Limb (tissue), 2 donors: ENCODE results near the gene CEP135.
"Not testable (repeated sequence)": the region's sequence is repeated elsewhere in the genome, so short reads cannot be mapped to it uniquely, and the experiment has no call there.

ENCODE experiments used
- DNase-seq, 2 donors: peaks; one replicate each; pipeline ENCODE4 v3.0.0-alpha.2; 2016; ENCODE audit errors: extremely low spot score in 2 of 2

CEP135 gene

DNA sequence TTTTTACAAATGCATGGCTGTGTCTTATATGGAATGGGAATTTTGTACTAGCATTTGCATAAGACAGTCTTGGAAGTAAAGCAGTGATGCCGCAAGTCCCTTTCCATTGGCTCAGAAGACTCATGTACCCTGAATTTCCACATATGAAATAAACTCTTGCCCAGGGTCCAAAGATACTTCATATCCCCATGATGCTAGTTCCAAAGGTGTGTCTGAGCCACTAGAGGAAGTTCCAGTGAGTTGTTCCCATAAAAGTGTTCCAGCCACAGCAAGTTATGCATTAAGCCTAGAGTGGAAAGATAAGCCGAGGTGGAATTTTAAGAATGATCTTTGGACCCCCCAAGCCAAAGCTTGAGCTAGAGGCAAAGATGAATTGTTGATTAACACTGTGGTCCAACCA is 9.3 kb upstream of the CEP135 start:
- DNase-seq: no peak

DNA sequence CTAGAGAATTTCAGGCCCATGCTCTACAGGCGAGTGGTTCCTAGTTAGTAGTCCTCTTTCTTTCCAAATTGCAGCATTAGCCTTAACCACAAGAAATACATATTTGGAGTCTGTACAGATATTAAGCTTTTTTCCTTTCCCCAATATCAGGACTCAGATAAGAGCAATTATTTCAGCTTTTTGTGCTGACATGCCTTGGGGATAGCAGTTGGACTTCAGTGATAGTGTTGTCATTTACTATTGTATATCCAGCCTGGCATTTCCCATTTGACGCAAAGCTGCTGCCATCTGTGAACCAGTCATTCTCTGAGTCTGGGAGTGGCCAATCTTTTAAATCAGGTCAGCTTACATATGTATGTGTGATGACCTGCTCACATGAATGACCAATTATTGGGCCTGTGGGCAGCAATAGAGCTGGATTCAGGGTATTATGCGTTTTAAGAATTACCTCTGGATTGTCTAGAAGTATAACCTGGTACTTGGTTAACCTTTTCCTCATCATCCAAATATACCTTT is 6.8 kb upstream of the CEP135 start:
- no peak for DNase-seq

DNA sequence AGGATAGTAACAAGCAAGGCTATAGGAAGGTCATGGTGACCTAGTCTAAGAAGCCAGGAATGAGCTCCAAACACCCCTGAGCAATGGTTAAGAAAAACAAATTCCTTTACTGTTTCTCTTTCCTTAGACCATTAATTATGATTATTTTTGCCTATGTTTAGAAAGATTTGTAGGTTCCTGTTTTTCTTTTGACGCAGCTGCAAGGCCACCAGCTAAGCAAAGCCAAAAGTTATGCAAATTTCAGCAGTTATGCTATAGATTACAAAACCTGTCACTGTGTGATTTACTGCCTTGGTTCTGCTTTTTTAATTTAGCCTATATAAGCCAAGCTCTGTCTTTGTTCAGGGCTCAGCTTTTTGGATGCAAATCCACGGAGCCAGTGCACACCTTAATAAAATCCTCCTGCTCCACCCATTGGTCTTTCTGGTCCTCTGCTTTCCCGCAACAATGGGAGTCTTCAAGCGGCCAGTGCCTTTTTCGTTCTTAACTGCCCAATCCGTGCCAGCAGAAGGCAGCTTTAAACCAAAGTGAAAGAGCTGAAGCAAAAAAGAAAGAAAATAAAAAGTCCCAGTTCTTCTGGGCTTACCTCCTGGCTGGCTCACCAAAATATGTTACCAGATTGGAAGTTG is 1.4 kb upstream of the CEP135 start:
- peak in 1 of 2 donors; percentile 2 for DNase-seq

DNA sequence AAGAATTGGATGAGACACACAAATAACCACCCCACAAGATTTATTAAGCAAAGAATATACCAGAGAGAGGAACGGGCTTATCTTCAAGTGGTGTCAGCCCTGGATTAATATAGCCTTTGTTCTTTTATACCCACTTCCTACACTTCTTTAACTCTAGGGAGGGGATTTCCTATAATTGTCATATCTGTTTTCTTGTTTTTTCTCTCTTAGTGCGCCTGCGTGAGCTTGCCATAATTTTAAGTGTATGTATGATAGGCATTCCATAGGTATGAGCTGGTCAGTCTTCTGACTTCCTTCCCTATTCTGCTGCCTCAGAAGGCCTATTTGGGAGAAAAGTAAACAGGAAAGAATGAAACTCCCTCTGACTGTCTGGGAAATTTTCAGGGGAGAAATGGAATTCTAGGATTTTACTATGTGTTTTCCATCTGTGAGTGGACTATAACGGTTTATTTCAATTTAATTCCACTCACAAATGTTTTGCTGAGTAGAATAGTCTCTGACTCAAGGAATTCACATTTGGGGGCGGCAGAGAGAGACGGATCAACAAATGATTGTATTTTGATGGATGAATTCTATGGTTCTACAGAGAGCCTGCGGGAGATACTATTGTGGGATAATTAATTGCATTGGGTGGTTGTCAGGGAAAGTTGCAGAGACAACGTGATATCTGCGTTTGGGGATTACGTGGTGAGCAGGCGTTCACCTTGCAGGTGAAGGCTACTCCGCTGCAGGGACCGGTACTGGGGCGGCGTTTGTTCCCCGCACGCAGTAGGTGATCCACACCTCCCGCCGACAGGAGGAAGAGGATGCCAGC is 626 bp upstream of the CEP135 start:
- peak in 1 of 2 donors; percentile 38 for DNase-seq

DNA sequence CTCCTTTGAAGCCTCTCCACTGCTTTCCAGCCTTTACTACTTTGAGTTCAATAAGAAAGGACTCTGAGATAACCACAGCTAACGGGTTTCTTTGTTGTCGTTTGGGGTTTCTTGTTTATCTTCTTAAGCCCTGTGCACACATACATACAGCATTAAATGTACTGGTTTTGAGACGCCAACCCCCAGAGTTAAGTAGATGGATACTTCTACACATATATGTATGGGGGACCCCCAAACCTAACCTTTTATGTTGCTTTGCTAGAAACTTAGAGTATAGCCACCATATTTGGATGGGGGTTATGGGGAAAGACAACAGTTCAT is 697 bp downstream of the CEP135 start:
- no peak for DNase-seq

DNA sequence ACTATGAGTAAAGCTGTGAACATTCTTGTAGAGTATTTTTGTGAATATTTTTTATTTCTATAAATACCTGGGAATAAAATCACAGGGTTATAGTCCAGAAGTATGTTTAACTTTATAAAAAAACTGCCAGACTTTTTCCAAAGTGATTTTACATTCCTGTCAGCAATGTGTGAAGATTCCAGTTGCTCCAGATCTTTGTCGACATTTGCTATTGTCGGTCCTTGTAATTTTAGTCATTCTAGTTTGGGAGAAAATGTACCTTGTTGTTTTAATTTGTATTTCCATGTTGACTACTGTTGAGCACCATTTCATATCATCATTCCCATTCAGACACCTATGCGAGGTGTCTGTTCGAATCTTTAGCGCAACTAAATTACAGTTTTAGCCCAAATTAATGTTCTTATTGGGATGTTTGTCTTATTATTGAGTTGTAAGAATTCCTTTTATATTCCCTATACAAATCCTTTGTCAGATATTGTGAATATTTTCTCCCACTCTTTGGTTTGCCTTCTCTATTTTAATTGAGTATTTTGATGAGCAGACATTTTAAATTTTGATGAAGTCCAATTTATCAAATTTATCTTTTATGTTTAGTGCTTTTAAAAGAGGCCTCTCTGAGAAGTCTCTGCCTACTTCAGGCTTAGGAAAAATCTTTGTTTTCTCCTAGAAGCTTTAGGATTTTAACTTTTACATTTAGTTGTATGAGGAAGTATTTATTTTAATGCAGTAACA is 2.6 kb downstream of the CEP135 start:
- no peak for DNase-seq

DNA sequence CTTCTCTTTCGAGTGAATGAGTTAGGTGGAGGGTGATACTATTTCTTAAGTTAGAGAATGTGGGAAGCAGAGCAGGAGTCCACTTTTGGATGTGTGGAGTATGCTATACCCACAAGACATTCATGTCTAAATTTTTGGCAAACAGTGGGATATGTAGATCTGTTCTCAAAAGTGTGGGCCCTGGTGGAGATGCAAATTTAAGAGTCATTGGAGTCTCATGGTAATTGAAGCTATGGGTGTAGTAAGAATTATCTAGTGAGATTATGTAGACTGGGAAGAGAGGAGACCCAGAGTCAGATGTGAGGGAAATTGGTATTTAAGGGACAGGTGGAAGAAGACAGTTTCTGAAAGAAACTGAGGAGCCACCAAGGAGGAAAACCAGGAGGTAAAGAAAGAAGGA is 7.0 kb downstream of the CEP135 start:
- DNase-seq: no peak

DNA sequence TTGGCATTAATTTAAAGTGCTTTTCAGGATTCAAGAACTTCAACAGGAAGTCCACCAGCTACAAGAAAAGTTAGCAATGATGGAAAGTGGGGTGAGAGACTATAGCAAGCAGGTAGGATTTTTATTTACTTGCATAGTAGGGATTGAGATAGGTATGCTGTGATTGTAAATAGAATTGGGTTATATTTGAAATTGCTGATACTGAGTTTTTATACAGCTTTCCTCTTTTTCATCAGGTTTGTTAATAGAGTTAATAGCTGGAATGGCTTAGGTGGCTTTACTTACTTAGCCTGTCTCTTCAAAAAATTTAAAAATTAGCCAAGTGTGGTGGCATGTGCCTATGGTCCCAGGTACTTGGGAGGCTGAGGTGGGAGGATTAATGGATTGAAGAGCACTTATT is 10.9 kb downstream of the CEP135 start:
- no peak for DNase-seq

DNA sequence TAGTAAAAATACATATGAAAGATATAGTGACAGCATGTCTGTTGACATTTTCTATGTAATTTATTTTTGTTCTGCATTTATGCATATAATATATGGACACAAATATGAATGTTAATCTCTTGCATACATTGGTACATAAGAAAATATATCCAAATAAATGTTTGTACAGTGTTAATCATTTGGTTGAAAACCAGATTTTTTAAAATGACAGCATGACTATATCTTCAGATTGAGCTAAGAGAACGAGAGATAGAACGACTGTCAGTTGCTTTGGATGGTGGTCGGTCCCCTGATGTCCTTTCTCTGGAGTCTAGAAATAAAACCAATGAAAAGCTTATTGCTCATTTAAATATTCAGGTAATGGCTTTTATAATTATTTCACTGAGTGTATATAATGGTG is 15.3 kb downstream of the CEP135 start:
- DNase-seq: no peak

DNA sequence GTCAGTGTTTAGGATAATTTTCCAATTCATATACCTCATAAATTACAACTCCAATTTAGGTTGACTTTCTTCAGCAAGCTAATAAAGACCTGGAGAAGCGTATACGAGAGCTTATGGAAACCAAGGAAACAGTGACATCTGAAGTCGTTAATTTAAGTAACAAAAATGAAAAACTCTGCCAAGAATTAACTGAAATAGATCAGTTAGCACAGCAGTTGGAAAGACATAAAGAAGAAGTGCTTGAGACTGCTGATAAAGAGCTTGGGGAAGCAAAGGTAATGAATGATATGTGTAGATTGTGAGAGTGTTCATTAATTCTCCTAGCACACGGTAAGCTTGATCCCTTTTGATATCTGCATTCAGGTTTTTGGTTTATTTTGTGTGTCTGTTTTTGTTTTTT is 16.8 kb downstream of the CEP135 start:
- no peak for DNase-seq

DNA sequence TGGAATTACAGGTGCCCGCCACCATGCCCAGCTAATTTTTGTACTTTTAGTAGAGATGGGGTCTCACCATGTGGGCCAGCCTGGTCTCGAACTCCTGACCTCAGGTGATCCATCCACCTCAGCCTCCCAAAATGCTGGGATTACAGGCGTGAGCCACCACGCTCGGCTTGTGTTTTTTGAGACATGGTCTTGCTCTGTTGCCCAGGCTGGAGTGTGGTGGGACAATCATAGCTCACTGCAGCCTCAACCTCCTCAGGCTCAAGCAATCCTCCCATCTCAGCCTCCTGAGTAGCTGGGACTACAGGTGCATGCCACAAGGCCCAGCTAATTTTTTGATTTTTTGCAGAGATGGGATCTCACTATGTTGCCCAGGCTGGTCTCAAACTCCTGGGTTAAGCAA is 17.6 kb downstream of the CEP135 start:
- not testable (repeated sequence) for DNase-seq

DNA sequence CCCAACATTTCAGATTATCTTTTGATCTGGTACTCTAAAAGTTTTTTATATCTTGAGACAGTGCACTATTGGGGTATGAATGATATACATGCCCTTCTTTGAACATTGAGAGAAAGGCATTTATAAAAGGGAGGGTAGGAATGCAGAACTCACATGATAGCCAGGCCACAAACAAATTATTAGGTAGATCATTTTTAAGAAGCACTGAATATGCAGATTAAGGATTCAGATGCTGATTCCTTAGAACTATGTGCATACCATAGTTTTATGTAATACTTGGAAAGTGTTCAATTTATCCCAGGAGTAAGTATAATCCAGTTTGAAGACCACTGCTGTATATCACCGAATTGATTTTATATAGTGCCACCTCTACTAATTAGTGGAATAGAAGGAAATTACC is 18.6 kb downstream of the CEP135 start:
- no peak for DNase-seq

DNA sequence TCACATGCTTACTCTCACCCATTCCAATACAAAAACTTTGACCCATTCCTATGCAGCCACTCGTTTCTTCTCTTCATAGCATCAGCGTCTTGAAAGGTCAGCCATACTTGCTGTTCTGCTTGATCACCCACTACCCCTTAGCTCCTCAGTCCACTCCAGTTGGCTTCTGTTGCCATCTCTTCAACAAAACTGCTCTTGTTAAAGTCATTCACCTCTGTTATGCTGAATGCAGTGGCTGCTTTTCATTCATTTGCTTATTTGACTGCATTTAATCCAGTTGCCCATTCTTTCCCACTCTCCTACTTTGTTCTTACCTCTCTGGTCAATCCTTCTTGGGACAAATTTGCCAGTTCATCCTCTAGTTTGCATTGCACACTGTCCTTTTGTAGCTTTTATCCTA is 24.9 kb downstream of the CEP135 start:
- DNase-seq: no peak

DNA sequence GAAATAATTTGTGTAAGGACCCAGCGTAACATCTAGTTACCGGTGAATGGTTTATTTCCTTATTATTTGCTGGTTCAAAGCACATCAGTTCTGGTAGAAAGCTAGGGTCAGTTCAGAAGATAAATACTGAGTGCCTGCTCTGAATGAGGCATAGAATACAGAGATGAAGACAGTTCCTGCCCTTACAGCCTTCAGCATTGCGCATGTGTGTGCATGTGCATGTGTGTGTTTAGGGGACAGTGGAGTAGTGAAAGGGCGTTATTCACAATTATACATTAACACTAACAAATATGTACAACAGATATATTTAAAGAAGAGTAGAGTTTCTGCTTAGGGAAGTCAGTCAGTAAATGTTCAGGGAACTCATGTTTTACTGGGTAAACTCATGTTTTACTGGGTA is 29.1 kb downstream of the CEP135 start:
- no peak for DNase-seq

DNA sequence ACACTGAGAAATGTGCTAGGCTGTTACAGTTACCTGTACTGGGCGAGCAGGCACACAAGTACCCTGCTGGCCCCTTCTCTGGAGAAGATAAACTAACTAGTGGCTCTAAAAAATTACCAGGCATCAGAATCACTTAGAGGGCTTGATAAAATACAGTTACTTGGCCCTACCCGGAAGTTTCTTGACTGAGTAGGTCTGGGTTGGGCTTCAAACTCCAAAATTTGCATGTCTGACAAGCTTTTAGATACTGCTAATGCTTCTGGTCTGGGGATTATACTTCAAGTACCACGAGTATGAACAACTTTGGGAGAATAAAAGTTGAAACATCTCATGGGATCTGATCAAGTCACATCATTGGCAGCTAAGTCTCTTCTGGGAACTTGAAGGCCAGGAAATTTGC is 30.8 kb downstream of the CEP135 start:
- DNase-seq: no peak

DNA sequence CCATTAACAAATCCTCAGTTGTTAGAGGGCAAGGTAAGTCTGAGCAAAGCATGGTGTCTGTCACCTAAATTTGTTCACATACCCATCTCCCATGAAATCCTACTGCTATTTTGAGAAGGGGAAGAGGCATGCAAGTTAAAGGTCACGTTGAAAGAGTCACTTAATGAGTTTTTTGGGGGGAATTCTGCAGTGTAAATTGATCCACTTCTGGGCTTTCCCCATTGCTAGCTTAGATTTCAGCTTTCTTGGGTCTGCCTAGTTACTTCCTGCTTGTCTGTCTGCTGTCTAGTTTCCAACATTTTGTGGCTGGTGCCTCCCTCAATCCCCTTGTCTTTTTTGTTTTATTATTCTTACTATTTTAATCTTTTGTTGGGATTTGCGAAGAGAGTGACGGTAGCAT is 32.0 kb downstream of the CEP135 start:
- no peak for DNase-seq

DNA sequence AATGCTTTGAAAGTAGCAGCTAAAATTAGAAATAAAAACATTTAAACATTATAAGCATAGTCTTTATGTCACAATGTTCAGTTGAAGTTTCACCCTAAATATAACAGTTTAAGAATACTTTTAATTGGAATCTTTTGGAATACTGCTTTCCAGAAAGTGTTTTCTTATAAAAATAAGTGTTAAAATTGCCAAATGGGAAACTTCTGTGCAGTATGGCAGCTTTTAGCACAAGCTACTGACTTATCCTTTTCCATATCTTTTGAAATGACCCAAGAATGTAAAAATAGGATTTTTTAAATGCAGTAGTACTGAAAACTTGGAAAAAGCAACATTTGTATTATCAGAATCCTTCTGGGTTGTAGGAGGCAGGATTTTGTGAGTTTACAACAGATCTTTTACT is 34.2 kb downstream of the CEP135 start:
- DNase-seq: no peak

DNA sequence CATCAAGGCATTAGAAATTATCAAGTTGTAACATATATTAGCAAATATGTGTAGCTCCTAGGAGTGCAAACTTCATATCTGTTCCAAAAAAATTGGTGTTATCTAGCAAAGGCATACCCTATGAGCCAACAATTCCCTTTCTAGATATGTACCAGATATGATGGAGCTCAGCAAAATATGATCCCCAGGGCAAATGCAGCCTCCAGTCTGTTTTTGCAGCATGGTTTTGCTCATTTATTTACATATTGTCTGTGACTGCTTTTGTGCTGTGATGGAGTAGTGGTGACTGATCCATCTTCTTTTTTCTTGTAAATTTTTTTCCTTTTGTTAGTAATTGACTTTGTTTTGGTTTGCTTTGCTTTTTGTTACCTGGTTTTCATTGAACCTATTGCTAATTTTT is 41.0 kb downstream of the CEP135 start:
- DNase-seq: no peak

DNA sequence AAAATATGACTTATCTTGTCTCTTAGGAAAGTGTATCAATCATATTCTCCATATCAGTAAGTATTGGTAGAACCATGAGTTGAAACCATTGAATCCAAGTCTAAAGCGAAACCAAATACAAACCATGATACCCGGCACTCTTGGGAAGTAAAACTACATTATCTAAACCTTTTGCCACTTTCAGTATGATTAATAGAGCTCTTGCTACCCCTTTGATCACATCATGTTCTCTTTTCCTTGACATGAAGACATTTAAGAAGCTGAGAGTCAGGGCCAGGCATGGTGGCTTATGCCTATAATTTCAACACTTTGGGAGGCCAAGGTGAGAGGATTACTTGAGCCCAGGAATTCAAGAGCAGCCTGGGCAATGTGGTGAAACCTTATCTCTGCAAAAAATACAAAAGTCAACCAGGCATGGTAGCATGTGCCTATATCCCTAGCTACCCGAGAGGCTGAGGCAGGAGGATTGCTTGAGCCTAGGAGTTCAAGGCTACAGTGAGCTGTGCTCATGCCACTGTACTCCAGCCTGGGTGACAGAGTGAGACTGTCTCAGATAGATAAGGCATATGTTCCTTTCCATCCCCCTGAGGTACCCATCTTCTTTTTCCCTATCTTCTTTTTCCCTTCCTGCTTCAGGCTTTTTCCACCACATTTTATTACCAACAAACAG is 45.4 kb downstream of the CEP135 start:
- DNase-seq: no peak

DNA sequence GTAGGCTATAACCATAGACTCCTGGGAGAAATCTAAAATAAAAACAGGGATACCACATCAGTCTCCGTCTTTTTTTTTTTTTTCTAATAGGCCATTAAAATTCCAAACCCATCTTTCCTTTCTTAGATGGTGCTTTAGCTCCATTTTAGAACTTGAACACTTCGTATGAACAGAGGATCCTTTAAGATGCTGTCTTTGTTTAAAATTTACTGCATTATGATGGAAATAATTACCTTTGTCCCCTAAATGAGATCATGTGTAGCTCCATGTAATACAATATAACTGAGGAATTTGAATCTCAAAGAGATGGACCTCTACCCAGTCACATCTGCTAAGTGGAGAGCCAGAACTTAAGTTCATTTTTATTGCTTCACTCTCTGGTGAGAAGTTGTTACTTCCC is 47.9 kb downstream of the CEP135 start:
- DNase-seq: no peak

DNA sequence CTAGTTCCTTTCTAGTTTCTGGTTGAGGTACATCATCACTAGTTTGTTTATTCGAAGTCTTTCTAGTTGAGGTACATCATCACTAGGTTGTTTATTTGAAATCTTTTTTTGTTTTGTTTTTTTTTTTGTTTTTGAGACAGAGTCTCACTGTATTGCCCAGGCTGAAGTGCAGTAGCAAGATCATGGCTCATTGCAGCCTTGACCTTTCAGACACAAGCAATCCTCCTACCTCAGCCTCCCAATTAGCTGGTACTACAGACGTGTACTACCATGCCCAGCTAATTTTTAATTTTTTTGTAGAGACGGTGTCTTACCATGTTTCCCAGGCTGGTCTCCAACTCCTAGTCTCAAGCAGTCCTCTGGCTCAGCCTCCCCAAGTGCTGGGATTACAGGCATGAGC is 54.9 kb downstream of the CEP135 start:
- no peak for DNase-seq

DNA sequence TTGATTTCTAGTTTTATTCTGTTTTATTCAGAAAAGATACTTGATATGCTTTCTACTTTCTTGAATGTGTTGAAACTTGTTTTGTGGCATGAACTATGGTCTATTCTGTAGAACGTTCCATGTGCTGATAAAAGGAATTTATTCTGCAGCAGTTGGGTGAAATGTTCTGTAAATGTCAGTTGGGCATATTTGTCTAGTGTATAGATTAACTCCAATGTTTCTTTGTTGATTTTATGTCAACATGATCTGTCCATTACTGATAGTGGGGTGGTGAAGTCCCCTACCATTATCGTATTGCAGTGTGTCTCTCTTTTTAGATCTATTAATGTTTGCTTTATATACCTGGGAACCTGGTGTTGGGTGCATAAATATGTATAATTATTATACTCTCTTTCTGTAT is 55.5 kb downstream of the CEP135 start:
- DNase-seq: no peak
